ENCODE results near the gene TFDP2.
"Not testable (repeated sequence)": the region's sequence is repeated elsewhere in the genome, so short reads cannot be mapped to it uniquely, and the experiment has no call there.

TFDP2 gene

DNA sequence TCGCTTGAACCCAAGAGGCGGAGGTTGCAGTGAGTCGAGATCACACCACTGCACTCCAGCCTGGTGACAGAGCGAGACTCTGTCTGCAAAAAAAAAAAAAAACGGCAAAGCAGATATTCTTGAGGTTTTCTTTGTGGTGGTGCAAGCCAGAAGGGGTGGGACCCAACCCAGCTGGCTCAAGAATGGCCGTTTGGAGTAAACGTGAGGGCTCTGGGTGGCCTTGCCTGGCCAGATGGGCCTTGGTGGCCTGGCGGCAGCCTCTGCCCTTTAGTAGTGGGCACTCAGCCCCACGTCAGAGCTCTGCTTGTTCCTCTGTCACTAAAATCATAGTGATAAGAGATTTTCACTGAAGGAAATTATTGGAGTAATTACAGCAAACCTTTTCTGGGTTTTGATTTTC is 222.4 kb downstream of the TFDP2 start:
- no peak for DNase-seq (ENCODE audit: low read depth in 2 of 2)

DNA sequence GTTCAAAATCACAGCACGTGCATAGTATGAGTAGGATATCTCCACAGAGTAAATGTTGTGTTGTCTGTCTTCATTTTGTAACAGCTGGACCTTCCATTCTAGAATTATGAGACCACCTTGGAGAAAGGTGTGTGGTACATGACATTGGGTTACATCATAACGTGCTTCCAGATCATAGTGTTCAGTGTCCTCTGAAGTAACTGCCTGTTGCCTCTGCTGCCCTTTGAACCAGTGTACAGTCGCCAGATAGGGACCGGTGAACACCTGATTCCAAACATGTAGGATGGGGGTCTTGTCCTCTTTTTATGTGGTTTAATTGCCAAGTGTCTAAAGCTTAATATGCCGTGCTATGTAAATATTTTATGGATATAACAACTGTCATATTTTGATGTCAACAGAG is 223.7 kb downstream of the TFDP2 start:
- DNase-seq (ENCODE audit: low read depth in 2 of 2) = not testable (repeated sequence)

DNA sequence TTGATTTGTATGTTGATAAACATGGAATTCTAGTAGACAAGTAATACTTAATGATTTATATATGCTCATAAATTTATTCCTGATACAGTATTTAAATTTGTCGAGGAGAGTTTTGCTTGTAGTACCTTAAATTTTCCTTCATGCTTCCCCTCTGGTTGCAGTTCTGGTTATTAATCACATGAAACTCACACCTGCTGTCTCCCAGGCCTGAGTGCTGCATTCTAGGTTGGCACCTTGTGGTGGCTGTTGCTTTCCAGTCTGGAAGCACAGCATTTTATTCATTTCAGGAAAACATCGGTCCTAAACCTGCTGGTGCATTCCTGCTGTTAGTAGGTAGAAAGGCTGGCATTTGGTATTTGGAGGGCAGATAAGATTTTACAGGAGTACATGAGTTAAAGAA is 228.0 kb downstream of the TFDP2 start:
- no peak for DNase-seq (ENCODE audit: low read depth in 2 of 2)

GRCh38 chr3:141920701-141921100 is 228.6 kb downstream of the TFDP2 start:
- DNase-seq (ENCODE audit: low read depth in 2 of 2) = no peak

DNA sequence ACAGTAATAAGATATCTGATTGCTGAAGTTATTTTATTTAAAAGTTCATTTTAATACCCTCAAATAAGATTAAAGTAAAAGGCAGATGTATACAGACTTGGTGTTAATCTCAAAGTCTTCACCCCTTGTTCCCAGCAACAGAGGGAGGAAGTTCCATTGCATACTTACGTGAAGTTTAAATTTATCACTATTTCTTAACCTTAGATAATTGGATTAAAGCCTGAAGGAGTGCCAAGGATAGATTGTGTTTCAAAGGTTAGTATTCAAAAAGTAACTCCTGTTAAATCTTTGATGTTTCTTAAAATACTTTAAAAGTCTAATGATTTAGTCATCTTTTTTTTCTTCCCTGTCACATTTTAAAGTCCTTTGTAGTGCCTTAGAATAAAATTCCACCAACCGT is 233.6 kb downstream of the TFDP2 start:
- DNase-seq (ENCODE audit: low read depth in 2 of 2) = no peak

DNA sequence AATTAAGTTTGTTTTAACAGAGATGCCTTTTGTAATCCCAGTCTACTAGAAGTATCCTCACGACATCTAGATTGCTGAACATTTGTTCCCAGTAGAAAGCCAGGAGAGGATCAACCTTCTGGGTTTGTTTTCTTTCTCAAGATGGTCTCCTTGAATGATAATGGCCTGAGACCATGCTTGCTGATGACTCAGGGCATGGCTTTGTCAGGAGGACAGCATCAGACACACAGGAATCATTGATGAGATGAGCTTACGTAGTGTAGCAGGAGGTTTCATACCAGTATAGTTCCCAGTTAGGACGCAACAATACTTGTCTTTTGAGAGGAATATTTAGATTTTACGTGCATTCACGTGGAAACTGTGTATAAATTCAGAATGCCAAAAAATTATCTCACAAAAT is 234.3 kb downstream of the TFDP2 start:
- no peak for DNase-seq (ENCODE audit: low read depth in 2 of 2)

DNA sequence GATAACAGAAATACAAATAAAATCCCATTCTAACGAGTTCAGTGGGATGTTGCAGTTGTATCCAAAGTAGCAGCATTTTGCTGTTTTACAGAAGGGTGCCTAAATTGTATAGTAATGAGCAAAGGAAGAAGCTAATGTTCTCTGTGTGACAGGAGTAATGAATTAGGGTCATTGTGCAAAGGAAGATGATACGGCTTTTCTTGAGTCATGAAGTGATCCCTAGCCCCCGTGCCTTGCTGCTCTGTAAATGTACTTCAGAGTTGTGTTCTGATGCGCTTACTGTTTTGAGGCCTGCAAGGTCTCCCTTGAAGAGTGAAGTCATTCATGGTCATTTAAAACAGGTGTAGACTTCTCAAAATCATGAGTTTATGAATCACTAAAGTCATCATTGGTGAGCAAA is 235.0 kb downstream of the TFDP2 start:
- DNase-seq (ENCODE audit: low read depth in 2 of 2) = no peak

DNA sequence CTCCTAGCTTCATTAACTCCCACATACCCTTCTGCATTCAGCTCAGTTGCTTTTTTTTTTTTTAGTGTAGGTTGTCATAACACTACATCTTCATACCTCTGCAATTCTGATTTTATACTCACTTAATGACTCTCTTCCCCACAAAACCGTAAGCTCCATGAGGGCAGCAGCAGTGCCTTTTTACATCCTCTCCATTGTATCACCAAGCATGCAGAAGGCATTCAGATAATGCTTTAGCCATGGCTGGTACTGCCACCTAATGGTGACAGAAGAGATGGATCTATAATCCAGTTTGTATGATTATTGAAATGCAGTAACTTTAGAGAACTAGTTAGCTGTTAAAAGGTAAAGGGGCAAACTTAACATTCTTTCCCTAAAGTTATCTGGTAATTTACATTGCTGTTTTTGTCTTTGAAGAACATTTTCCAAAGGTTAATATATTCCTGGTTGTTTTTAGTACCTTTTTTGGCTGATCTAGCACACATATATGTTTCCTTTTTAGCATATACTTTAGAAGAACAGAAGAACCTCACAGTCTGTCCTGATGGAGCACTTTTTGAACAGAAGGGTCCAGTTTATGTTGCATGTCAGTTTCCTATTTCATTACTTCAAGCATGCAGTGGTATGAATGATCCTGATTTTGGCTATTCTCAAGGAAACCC is 236.1 kb downstream of the TFDP2 start:
- DNase-seq (ENCODE audit: low read depth in 2 of 2) = no peak

DNA sequence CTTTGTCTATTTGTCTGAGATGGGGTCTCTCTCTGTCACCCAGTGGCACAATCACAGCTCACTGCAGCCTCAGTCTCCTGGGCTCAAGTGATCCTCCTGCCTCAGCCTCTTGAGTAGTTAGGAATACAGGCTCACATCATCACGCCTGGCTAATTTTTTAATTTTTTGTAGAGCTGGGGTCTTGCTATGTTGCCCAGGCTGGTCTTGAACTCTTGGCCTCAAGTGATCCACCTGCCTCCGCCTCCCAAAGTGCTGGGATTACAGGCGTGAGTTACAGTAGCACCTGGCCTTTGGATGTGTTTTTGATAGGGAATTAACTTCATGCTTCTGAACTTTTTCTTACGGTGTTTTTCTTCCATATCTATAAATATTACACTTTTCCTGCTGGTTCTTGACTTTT is 239.4 kb downstream of the TFDP2 start:
- DNase-seq (ENCODE audit: low read depth in 2 of 2) = not testable (repeated sequence)

- no peak for DNase-seq (ENCODE audit: low read depth in 2 of 2)
Measured at GRCh38 chr3:141909408-141909807, 239.9 kb downstream of the TFDP2 start.

GRCh38 chr3:141905129-141905528 is 244.2 kb downstream of the TFDP2 start:
- no peak for DNase-seq (ENCODE audit: low read depth in 2 of 2)

DNA sequence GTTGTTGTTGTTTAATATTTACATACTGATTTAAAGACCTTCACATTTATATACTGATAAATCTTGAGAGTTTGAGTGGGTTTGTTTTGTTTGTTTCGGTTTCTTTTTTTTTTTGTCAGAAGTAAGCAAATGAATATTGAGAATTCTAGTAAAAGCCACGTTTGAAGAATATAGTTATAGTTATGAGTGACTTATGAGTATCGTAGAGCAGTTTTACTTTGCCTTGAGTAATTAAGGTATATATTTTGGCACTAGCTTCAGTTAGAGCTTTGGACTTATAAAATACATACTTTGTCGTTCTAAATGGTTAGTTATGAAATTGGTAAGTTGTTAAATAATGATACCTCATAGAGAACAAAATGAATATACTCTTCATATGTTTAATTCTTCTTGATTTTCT is 245.1 kb downstream of the TFDP2 start:
- DNase-seq (ENCODE audit: low read depth in 2 of 2) = no peak

DNA sequence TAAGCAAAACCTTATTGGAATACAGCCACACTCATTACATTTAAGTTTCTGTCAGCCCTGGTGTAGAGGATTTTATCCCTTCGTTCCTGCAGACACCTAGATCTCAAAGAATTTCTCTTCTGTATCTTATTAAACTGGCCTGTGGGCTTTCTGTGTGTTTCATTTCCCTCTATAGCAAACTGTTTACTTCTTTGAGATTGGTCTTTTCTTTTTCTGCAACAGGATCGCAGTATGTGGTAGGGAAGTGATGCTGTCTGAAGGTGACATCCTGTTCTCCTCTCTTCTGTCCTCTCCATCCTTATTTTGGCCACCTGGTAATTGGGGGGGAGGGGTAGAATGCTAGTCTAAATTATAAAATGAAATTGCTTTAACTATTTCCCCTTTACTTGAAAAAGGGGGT is 247.4 kb downstream of the TFDP2 start:
- DNase-seq (ENCODE audit: low read depth in 2 of 2) = no peak

GRCh38 chr3:141900343-141900742 is 249.0 kb downstream of the TFDP2 start:
- DNase-seq (ENCODE audit: low read depth in 2 of 2) = no peak

GRCh38 chr3:141898908-141899307 is 250.4 kb downstream of the TFDP2 start:
- no peak for DNase-seq (ENCODE audit: low read depth in 2 of 2)

GRCh38 chr3:141895731-141896130 is 253.6 kb downstream of the TFDP2 start:
- DNase-seq (ENCODE audit: low read depth in 2 of 2) = no peak

- DNase-seq (ENCODE audit: low read depth in 2 of 2) = no peak
Measured at GRCh38 chr3:141894524-141895176, 254.7 kb downstream of the TFDP2 start.
